ENCODE data around the gene TM4SF4.

TM4SF4 gene

DNA sequence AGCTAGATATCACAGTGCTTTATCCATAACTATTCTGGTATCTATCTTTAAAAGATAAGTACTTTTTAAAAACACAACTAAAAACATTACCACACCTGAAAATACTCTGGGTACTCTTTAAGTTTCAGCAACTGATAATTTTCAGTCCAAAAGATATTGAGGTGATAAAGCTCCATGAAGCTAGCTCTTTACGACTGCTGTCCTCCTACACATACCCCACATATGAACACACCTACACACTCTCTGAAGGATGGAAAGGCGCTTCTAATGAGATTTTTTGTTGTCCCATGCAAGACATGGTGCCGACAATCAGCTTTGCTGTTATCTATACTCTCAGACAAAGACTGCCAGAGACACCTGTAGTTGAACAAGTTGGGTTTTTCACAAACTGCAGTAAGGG, 19.1 kb upstream of the TM4SF4 start:
- 90% methylated on average over 2 to 3 of the region's 3 CpGs for WGBS, 2 experiments (ENCODE audit: insufficient coverage in 2 of 2)
- Histone ChIP-seq H3K4me3 (ENCODE audit: extremely low read depth, insufficient read depth, low read length, poor library complexity, severe bottlenecking) (no peak overlapping the region), H3K9me3 (ENCODE audit: control insufficient read depth, low read length) (peaks cover 27% of the 10 kb centered on the region), H3K27ac (ENCODE audit: low read depth, low read length, severe bottlenecking) (no peak overlapping the region), H3K4me1 (ENCODE audit: control insufficient read depth, insufficient read depth, low read length, poor library complexity, severe bottlenecking) (no peaks in the 10 kb centered on the region), H3K36me3 (ENCODE audit: control insufficient read depth, insufficient read depth, low read length) (no peaks in the 10 kb centered on the region)

DNA sequence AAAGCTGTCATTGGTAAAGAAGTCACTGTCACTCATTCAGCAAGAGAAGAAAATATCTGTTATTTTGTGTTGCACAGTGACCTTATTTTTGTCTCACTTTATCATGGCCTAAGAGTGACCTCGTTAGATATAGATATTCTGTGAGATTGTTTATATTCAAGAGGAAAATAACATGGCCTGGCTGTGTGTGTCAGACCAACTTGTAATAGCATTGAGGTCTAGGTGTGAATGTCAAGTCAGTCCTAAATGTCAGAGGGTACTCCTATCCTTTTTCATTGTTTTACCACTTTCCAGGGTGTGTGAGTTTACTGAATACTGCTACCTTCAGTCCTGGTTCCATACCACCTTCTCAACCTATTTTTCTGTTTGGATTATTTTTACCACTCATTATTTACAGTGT, 18.5 kb upstream of the TM4SF4 start:
- no peaks in the 10 kb centered on the region for H3K4me1 ChIP-seq (ENCODE audit: control insufficient read depth, insufficient read depth, low read length, poor library complexity, severe bottlenecking)
- no peak overlapping the region for H3K27ac ChIP-seq (ENCODE audit: low read depth, low read length, severe bottlenecking)
- no peak overlapping the region for H3K4me3 ChIP-seq (ENCODE audit: extremely low read depth, insufficient read depth, low read length, poor library complexity, severe bottlenecking)
- peaks cover 21% of the 10 kb centered on the region for H3K9me3 ChIP-seq (ENCODE audit: control insufficient read depth, low read length)
- WGBS, 2 experiments (ENCODE audit: insufficient coverage in 2 of 2), result 100% methylated on average over 1 of the region's 1 CpG; no CpG with 5 or more reads in 1 of the 2 experiments
- H3K36me3 ChIP-seq (ENCODE audit: control insufficient read depth, insufficient read depth, low read length), result no peaks in the 10 kb centered on the region

DNA sequence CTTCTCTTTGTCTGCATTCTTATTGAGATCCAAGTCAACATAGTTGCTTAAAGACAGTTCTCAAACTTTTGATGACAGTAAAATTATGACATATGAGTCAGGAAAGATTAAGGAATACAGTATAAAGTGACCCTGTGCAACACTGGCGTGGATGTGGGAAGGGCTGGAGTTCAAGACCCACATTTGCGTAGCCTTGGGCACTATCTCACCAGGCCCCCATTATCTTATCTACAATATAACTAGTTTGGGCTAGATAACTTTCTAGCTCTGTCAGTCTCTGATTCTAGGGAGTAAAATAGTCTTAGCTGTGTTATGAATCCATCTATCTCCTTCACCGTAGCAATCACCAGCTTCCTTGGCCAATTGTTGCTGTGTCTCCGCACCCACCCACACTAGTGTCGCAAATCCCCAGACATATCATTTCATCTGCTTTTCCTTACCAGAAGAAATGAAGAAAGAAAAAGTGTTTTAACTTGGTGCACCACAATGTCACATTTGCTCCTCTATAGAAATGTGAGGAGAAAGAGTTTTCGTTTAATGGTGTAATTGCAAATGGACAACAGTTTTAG, 14.9 kb upstream of the TM4SF4 start:
- WGBS, 2 experiments (ENCODE audit: insufficient coverage in 2 of 2), result no CpG with 5 or more reads among the region's 6 CpGs
- no peaks in the 10 kb centered on the region for H3K4me1 ChIP-seq (ENCODE audit: control insufficient read depth, insufficient read depth, low read length, poor library complexity, severe bottlenecking)
- H3K27ac ChIP-seq (ENCODE audit: low read depth, low read length, severe bottlenecking), result no peak overlapping the region
- no peaks in the 10 kb centered on the region for H3K36me3 ChIP-seq (ENCODE audit: control insufficient read depth, insufficient read depth, low read length)
- no peaks in the 10 kb centered on the region for H3K9me3 ChIP-seq (ENCODE audit: control insufficient read depth, low read length)
- H3K4me3 ChIP-seq (ENCODE audit: extremely low read depth, insufficient read depth, low read length, poor library complexity, severe bottlenecking), result no peak overlapping the region

DNA sequence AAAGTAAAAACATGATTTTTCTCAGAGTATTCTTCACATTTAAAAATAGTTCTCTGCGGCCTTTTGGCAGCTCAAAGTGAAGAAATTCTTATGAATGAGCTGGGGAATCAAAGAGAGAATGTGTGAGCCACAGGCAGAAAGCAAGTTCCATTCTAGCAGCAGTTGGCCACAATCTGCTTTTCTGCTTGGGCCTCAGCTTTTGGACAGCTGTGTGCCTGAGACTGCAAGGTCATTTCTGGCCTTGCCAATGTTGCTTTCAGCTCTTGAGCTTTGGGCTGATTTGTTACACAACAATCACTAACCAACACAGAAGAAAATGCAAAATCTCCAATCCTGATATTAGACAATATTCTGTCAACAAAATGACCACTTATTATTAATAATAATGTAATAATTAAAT, 14.4 kb upstream of the TM4SF4 start:
- Histone ChIP-seq H3K36me3 (ENCODE audit: control insufficient read depth, insufficient read depth, low read length) (no peaks in the 10 kb centered on the region), H3K27ac (ENCODE audit: low read depth, low read length, severe bottlenecking) (no peak overlapping the region), H3K4me1 (ENCODE audit: control insufficient read depth, insufficient read depth, low read length, poor library complexity, severe bottlenecking) (peaks cover under 1% of the 10 kb centered on the region), H3K4me3 (ENCODE audit: extremely low read depth, insufficient read depth, low read length, poor library complexity, severe bottlenecking) (no peak overlapping the region), H3K9me3 (ENCODE audit: control insufficient read depth, low read length) (no peaks in the 10 kb centered on the region)
- WGBS, 2 experiments (ENCODE audit: insufficient coverage in 2 of 2), result no CpG with 5 or more reads among the region's 1 CpG

DNA sequence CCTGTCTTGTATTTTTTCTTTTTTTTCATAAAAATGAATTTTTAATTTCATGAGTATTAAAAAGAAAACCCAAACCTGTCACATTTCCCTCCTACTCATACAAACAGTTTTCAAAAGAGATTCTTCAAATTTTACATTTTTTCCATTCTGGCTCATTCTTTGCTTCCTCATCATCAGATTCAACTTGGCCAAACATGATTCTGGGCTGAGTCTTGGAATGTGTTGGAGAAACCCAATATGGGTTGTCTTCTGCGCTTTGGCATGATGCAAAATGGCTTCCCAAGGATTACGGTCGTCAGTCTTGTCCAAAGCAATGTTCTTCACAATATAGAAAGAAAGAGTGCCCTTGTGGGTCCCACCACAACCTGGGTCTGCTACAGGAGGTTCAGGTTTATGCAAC, 12.4 kb upstream of the TM4SF4 start:
- 85 to 91% methylated on average over 3 of the region's 3 CpGs for WGBS, 2 experiments (ENCODE audit: insufficient coverage in 2 of 2)
- H3K9me3 ChIP-seq (ENCODE audit: control insufficient read depth, low read length), result no peaks in the 10 kb centered on the region

DNA sequence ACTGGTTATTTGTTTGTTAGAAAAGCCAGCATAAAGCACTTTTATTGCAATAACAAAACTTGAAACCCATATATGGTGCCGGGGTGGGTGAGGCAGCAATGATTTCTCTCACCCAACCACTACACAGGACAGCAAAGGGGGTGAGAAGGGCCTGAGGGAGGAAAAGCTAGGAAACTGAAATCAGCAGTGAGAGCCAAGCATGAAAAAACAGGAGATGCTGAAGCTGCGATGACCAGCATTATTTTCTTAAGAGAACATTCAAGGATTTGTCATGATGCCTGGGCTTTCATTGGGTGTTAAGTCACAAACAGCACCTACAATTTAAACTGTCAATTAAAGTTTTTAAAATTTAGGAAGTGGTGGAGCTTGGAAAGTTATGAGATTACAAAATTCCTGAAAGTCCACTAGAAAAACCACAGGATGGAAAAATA, 11.9 kb upstream of the TM4SF4 start:
- WGBS, 2 experiments (ENCODE audit: insufficient coverage in 2 of 2), result no CpG with 5 or more reads among the region's 2 CpGs
- no peaks in the 10 kb centered on the region for H3K9me3 ChIP-seq (ENCODE audit: control insufficient read depth, low read length)
- H3K4me1 ChIP-seq (ENCODE audit: control insufficient read depth, insufficient read depth, low read length, poor library complexity, severe bottlenecking), result peaks cover 19% of the 10 kb centered on the region
- no peak overlapping the region for H3K4me3 ChIP-seq (ENCODE audit: extremely low read depth, insufficient read depth, low read length, poor library complexity, severe bottlenecking)
- no peaks in the 10 kb centered on the region for H3K36me3 ChIP-seq (ENCODE audit: control insufficient read depth, insufficient read depth, low read length)
- no peak overlapping the region for H3K27ac ChIP-seq (ENCODE audit: low read depth, low read length, severe bottlenecking)

More for the DNA sequence above, 12.4 kb upstream of the TM4SF4 start:
- no peaks in the 10 kb centered on the region for H3K36me3 ChIP-seq (ENCODE audit: control insufficient read depth, insufficient read depth, low read length)
- H3K27ac ChIP-seq (ENCODE audit: low read depth, low read length, severe bottlenecking), result no peak overlapping the region
- H3K4me1 ChIP-seq (ENCODE audit: control insufficient read depth, insufficient read depth, low read length, poor library complexity, severe bottlenecking), result peaks cover 15% of the 10 kb centered on the region
- no peak overlapping the region for H3K4me3 ChIP-seq (ENCODE audit: extremely low read depth, insufficient read depth, low read length, poor library complexity, severe bottlenecking)

DNA sequence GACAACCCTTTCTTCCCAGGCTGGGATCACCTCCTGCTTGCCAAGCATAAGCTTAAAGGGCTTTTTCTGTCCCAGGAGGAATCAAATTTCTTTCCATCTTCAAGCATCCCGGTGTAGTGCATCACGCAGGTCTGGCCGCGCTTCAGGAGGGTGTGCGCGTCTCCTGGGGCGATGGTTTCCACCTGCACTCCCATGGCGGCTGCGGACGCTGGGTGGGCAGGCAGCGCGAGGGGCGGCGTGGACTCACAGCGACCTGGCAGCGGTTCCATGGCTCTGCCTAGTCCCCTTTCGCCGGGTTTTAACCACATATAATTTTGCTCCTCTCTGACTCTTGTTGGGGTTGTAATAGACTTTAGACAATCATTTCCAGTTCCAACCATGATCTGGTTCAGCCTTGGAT, 10.6 kb upstream of the TM4SF4 start:
- Histone ChIP-seq H3K4me1 (ENCODE audit: control insufficient read depth, insufficient read depth, low read length, poor library complexity, severe bottlenecking) (peaks cover 24% of the 10 kb centered on the region), H3K9me3 (ENCODE audit: control insufficient read depth, low read length) (no peaks in the 10 kb centered on the region), H3K36me3 (ENCODE audit: control insufficient read depth, insufficient read depth, low read length) (no peaks in the 10 kb centered on the region), H3K4me3 (ENCODE audit: extremely low read depth, insufficient read depth, low read length, poor library complexity, severe bottlenecking) (no peak overlapping the region), H3K27ac (ENCODE audit: low read depth, low read length, severe bottlenecking) (no peak overlapping the region)
- WGBS, 2 experiments (ENCODE audit: insufficient coverage in 2 of 2), result 97 to 98% methylated on average over 14 to 18 of the region's 18 CpGs

GRCh38 chr3:149464542-149465328, 9.8 kb upstream of the TM4SF4 start:
- Histone ChIP-seq H3K4me1 (ENCODE audit: control insufficient read depth, insufficient read depth, low read length, poor library complexity, severe bottlenecking) (peaks cover 24% of the 10 kb centered on the region), H3K36me3 (ENCODE audit: control insufficient read depth, insufficient read depth, low read length) (no peaks in the 10 kb centered on the region), H3K27ac (ENCODE audit: low read depth, low read length, severe bottlenecking) (no peak overlapping the region), H3K4me3 (ENCODE audit: extremely low read depth, insufficient read depth, low read length, poor library complexity, severe bottlenecking) (no peak overlapping the region), H3K9me3 (ENCODE audit: control insufficient read depth, low read length) (no peaks in the 10 kb centered on the region)
- WGBS, 2 experiments (ENCODE audit: insufficient coverage in 2 of 2), result 90 to 94% methylated on average over 25 to 28 of the region's 31 CpGs

DNA sequence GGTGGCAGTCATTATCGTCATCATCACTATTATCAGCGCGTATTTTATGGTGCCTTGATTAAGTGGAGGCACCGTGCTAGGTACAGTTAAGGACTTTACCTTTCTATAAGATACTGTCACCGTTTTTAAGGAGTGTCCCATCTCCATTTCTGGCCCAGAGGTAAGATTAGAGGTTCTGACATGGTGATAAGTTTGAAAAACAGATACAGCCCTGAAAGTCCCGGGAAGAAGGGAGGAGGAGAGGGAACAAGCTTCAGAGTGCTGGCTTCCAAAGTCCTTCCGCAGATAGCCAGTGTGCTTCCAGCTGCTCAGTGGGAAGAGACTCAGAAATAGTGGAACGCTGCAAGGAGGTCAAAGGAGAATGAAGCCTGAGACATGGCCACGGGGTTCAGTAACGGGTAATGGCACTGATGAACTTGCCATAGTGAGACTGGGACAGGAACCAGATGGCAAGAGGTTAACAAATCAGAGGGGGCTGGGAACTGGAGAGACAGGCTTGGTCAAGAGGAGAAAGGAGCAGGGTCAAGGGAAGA, 9.1 kb upstream of the TM4SF4 start:
- H3K4me1 ChIP-seq (ENCODE audit: control insufficient read depth, insufficient read depth, low read length, poor library complexity, severe bottlenecking), result peaks cover 24% of the 10 kb centered on the region
- WGBS, 2 experiments (ENCODE audit: insufficient coverage in 2 of 2), result 71 to 78% methylated on average over 5 to 10 of the region's 10 CpGs
- no peak overlapping the region for H3K4me3 ChIP-seq (ENCODE audit: extremely low read depth, insufficient read depth, low read length, poor library complexity, severe bottlenecking)
- no peaks in the 10 kb centered on the region for H3K9me3 ChIP-seq (ENCODE audit: control insufficient read depth, low read length)
- no peaks in the 10 kb centered on the region for H3K36me3 ChIP-seq (ENCODE audit: control insufficient read depth, insufficient read depth, low read length)
- no peak overlapping the region for H3K27ac ChIP-seq (ENCODE audit: low read depth, low read length, severe bottlenecking)

GRCh38 chr3:149466192-149466591, 8.3 kb upstream of the TM4SF4 start:
- Histone ChIP-seq H3K9me3 (ENCODE audit: control insufficient read depth, low read length) (no peaks in the 10 kb centered on the region), H3K27ac (ENCODE audit: low read depth, low read length, severe bottlenecking) (peak overlapping the region; percentile 71), H3K4me3 (ENCODE audit: extremely low read depth, insufficient read depth, low read length, poor library complexity, severe bottlenecking) (no peak overlapping the region), H3K4me1 (ENCODE audit: control insufficient read depth, insufficient read depth, low read length, poor library complexity, severe bottlenecking) (peaks cover 28% of the 10 kb centered on the region), H3K36me3 (ENCODE audit: control insufficient read depth, insufficient read depth, low read length) (no peaks in the 10 kb centered on the region)
- 61% methylated on average over 4 of the region's 4 CpGs; no CpG with 5 or more reads in 1 of the 2 experiments for WGBS, 2 experiments (ENCODE audit: insufficient coverage in 2 of 2)

Data from mesodermal cell (in vitro differentiated cells).